GM12865 (cell line): Measurements from ENCODE around the gene PDXK.

Experiments used
- DNase-seq: peaks from one replicate; pipeline ENCODE4 v3.0.0; 2010; ENCODE audit warnings: low read depth
- H3K4me3 ChIP-seq: 2 replicates; pipeline ENCODE4 v1.5.1; 2011; ENCODE audit warnings: mild to moderate bottlenecking, low read depth, low read length, control low read depth
- CTCF ChIP-seq: IDR thresholded peaks from 2 replicates; pipeline ENCODE4 v1.5.1; 2011; ENCODE audit warnings: low read length, control low read depth, low read depth, inconsistent platforms; ENCODE audit not compliant: insufficient read depth; ENCODE audit errors: missing control alignments

The PDXK gene

DNA sequence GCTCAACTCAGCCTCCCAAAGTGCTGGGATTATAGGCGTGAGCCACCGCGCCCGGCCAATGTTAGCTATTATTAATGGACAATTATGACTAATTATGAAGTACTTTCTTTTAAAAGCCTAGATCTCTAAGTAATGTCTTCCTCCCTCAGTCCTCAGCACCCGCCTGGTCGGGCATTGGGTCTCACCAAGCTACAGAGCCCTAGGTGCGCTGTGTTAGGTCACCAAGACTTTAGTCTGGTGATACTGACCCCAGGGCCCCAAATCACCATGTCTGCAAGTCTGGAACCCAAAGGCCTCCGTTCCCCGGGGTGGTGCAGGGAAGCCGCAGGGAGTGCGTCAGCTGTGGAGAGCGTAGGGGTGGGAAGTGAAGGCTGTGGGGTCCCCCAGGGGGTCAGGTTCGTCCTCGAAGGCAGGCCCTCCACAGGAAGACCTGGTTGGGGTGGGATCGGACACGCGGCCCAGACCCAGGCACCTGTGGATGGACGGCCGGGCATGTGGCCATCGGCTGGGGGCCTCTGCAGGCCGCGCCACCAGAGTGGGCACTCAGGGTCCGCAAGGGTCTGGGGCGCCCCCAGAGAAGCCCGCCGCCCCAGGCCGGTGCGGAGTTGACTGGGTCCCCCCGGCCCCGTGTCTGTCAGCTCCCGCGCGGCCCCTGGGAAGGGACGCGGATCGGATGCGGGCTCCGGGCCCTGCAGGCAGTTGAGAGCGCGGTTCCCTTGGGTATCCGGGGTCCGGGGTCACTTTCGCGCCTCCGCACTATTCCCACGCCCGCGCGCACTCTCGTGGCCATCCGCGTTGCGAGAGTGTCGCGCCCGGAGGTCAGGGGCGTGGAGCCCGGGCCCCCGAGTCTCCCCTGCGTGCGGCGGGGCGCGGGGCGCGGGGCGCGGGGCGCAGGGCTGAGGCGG, 710 bp upstream of the PDXK start:
- no peak for DNase-seq
- TF ChIP-seq CTCF: no peak

DNA sequence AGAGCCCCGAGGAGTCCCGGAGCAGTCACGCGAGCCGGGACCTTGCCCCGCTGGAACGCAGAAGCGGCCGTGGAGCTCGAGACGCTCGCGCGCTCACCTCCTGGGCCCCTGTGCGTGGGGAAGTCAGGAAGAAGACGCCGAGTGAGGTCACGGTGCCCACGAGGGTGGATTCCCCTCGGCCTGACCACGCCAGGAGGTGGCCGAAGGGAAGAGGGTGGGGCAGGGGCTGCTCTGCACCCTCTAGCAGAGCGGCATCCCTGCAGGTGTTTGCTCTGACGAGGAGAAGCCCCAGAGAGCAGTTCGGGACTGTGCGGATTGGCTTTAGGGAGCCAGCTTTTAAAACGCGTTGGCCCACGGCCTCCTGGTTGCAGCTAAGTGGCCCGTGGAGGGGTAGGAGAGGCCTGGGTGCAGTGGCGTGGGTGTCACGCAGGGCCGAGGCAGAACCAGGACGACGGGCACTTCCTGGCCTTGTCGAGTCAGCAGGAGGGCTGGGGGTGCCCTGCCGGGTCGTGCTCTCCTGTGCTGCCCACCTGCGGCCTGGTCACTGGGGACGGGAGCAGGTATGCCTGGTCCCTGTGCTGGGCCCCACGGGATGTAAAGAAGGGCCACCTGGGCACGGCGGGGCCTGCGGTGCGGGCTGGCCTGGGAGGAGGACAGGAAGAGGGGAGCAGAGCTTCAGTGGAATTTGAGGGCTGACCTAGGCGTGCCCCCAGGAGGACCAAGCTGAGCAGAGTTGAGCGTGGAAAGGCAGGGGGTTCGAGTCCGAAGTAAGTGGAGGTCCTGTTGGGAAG, 1.0 kb downstream of the PDXK start:
- peak overlapping the region; percentile 86 for H3K4me3 ChIP-seq
- no peak for TF ChIP-seq CTCF
- peak; percentile 44 for DNase-seq

More for the DNA sequence above, 710 bp upstream of the PDXK start:
- H3K4me3 ChIP-seq: peak overlapping the region; percentile 54

DNA sequence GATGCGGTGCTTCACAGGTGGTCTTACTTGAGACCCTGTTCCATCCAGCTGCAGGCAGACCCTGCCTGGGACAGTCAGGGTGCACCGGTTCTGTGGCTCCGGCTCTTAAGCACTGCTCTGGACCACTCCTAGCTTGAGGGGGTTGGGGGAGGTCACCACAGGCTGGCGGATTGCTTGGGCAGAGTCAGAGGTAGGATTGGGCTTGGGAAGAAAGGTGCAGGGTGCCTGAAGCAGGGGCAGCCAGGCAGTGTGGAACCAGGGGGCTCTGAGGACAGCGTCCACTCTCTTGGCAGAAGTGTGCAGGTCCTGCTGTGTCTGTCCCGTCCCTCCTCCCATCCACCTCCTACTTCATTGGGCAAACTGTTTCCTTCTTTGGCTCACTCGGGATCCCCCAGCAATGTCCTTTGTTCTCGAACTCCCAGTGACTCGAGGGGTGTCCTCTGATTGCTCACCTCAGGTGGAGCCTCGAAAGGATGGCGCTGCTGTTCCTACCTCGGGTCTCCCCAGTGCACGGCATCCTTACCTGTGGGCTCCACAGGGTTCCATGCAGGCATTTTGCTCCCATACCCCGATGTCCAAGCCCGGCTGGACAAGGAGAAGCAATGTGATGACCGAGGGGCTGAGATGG, 1.7 kb downstream of the PDXK start:
- no peak for DNase-seq
- peak overlapping the region; percentile 86 for H3K4me3 ChIP-seq
- no peak for TF ChIP-seq CTCF

- TF ChIP-seq CTCF: no peak
- DNase-seq: no peak
- H3K4me3 ChIP-seq: no peak overlapping the region
These were observed 2.3 kb downstream of the PDXK start for GRCh38 chr21:43721206-43721605.

DNA sequence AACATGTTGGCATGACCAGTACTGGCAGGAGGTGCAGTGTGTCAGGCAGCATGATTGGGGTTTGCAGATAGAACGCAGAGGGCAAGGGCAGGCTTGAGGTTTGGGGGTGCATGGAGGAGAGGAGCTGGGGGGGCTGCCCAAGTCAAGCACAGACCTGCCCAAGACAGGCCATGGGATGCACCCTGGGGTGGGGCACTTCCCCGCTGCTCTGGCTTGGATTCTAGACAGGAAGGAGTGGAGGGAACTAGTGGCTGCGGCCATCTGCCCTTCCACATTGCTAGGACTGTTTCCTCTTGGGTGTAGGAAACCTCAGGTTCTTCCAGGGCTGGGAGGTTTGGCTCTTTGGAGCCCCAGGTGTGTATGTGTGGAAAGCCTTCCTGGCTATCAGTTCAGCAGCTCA, 3.0 kb downstream of the PDXK start:
- no peak overlapping the region for H3K4me3 ChIP-seq
- TF ChIP-seq CTCF: no peak

DNA sequence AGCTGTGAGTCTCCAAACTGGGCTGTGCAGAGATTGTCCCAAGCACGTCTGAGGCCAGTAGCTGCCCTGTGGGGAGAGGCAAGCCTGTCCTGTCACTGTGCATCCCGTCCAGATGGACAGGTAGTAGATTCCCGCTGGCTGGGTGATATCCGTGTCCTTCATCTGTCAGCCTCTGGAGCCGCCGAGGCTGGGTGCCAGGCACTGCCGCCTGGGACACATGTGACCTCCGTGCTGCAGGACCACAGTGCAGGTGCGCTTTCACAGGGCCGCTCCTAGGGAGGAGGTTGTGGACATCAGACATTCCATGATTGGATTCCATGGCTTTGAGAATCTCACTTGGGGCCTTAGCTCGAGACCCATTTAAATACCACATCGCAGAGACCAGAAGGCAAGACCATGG, 4.7 kb downstream of the PDXK start:
- DNase-seq: no peak
- TF ChIP-seq CTCF: no peak

More for the DNA sequence above, 3.0 kb downstream of the PDXK start:
- no peak for DNase-seq

More for the DNA sequence above, 4.7 kb downstream of the PDXK start:
- H3K4me3 ChIP-seq: no peak overlapping the region
